ENCODE results near the gene CABLES1. TPM values are rescaled to one million over a fixed set of nuclear protein-coding genes. Genes with fewer than 3 reads are reported as not detected.

CABLES1 gene
- polyA plus RNA-seq, 1 donor (not counting 4 experiments of a cell fraction or from before 2014, with no cell fraction given), result 1.00 TPM

DNA sequence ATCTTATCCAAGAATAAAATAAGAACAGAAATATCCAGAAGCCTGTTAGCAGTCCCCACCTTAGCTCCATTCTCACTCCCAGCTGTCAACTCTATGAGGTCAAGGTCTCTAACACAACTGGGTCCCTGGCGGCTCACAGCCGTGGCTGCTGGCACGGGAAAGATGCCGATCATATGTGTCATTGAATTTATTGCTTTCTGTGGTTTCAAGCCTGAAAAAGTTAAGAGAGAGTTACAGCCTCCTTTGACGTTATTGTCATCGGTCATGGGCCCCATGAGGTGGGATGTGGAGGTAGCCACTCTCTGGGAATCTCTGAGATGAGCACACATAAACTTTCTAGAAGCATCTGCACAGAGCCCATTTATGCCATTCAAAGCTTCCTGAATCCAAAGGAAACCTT, 28.7 kb upstream of the CABLES1 start:
- H3K9me1 ChIP-seq (ENCODE audit: control insufficient read depth, extremely low read depth, insufficient read depth, low read length), result no peaks in the 10 kb centered on the region
- peak overlapping the region; percentile 72 for H3K9ac ChIP-seq (ENCODE audit: control insufficient read depth, extremely low read depth, insufficient read depth, low read length)
- no peaks in the 10 kb centered on the region for H3K79me2 ChIP-seq (ENCODE audit: control insufficient read depth, insufficient read depth, low read length)
- H3K4me3 ChIP-seq (ENCODE audit: control insufficient read depth in 2 of 3, extremely low read depth in 1 of 3, insufficient read depth in 2 of 3, low read depth in 1 of 3, low read length in 3 of 3), result peak overlapping the region in 1 of 3 experiments; percentile 24
- H3K27ac ChIP-seq (ENCODE audit: control insufficient read depth, insufficient read depth, low read length), result peak overlapping the region; percentile 83
- FAIRE-seq (peak; percentile 89), DNase-seq (ENCODE audit: low read depth, low spot score) (peak; percentile 67)
- dilution Hi-C loops (cut with MboI; ENCODE audit: extremely low pct_ligation_motif_present, low sequenced_read_pairs), result no loop called here
- no peaks in the 10 kb centered on the region for H3K9me3 ChIP-seq (ENCODE audit: control insufficient read depth, low read depth, low read length)
- peak overlapping the region; percentile 76 for H3K4me2 ChIP-seq (ENCODE audit: control insufficient read depth, extremely low read depth, insufficient read depth, low read depth, low read length)
- H2AFZ ChIP-seq (ENCODE audit: control insufficient read depth, low read length), result no peak overlapping the region
- H4K20me1 ChIP-seq (ENCODE audit: control insufficient read depth, extremely low read depth, insufficient read depth, low read length), result no peaks in the 10 kb centered on the region
- H3K36me3 ChIP-seq (ENCODE audit: control insufficient read depth in 2 of 2, extremely low read depth in 1 of 2, insufficient read depth in 2 of 2, low read length in 2 of 2), result no peaks in the 10 kb centered on the region
- no peaks in the 10 kb centered on the region for H3K27me3 ChIP-seq (ENCODE audit: control insufficient read depth, extremely low read depth, insufficient read depth, low read length)
- peaks cover 36% of the 10 kb centered on the region for H3K4me1 ChIP-seq (ENCODE audit: control insufficient read depth, extremely low read depth, insufficient read depth, low read length)
- TF ChIP-seq, protein P1, sequence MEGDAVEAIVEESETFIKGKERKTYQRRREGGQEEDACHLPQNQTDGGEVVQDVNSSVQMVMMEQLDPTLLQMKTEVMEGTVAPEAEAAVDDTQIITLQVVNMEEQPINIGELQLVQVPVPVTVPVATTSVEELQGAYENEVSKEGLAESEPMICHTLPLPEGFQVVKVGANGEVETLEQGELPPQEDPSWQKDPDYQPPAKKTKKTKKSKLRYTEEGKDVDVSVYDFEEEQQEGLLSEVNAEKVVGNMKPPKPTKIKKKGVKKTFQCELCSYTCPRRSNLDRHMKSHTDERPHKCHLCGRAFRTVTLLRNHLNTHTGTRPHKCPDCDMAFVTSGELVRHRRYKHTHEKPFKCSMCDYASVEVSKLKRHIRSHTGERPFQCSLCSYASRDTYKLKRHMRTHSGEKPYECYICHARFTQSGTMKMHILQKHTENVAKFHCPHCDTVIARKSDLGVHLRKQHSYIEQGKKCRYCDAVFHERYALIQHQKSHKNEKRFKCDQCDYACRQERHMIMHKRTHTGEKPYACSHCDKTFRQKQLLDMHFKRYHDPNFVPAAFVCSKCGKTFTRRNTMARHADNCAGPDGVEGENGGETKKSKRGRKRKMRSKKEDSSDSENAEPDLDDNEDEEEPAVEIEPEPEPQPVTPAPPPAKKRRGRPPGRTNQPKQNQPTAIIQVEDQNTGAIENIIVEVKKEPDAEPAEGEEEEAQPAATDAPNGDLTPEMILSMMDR (optimal IDR thresholded peaks at IDR 0.05 in 1 of 3, IDR thresholded peaks at IDR 0.05 in 1 of 3, conservative IDR thresholded peaks at IDR 0.05 in 1 of 3; ENCODE audit: extremely low read depth in 1 of 3, insufficient read depth in 2 of 3, low read length in 3 of 3), result peak in 1 of 3 experiments; percentile 25
- no peak for TF ChIP-seq EZH2 (IDR thresholded peaks at IDR 0.05; ENCODE audit: low read length)

DNA sequence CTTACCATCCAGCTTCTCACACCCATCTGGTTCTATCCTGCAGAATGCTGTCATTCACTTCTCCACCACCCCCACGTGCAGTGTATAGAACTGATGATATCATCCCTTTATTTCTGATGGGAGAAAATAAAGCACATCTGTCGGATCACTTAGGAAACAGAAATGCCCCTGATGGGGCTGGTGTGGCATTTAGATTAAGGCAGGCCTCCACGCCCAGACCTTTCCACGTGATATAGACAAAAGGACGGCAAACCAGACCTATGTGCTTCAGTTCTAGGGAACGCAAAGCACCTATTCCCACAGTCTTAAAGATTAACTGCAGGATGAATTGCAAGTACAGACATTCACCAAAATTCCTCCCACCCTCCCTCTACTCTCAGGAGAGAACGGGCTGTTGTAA, 27.6 kb upstream of the CABLES1 start:
- no peak for DNase-seq (ENCODE audit: low read depth, low spot score)
- Histone ChIP-seq H3K9me1 (ENCODE audit: control insufficient read depth, extremely low read depth, insufficient read depth, low read length) (no peaks in the 10 kb centered on the region), H2AFZ (ENCODE audit: control insufficient read depth, low read length) (peak overlapping the region; percentile 90), H3K36me3 (ENCODE audit: control insufficient read depth in 2 of 2, extremely low read depth in 1 of 2, insufficient read depth in 2 of 2, low read length in 2 of 2) (no peaks in the 10 kb centered on the region), H3K4me3 (ENCODE audit: control insufficient read depth in 2 of 3, extremely low read depth in 1 of 3, insufficient read depth in 2 of 3, low read depth in 1 of 3, low read length in 3 of 3) (no peak overlapping the region), H3K27ac (ENCODE audit: control insufficient read depth, insufficient read depth, low read length) (peak overlapping the region; percentile 83), H3K9me3 (ENCODE audit: control insufficient read depth, low read depth, low read length) (no peaks in the 10 kb centered on the region), H3K9ac (ENCODE audit: control insufficient read depth, extremely low read depth, insufficient read depth, low read length) (peak overlapping the region; percentile 72), H4K20me1 (ENCODE audit: control insufficient read depth, extremely low read depth, insufficient read depth, low read length) (no peaks in the 10 kb centered on the region), H3K79me2 (ENCODE audit: control insufficient read depth, insufficient read depth, low read length) (no peaks in the 10 kb centered on the region), H3K4me2 (ENCODE audit: control insufficient read depth, extremely low read depth, insufficient read depth, low read depth, low read length) (peak overlapping the region; percentile 64), H3K27me3 (ENCODE audit: control insufficient read depth, extremely low read depth, insufficient read depth, low read length) (no peaks in the 10 kb centered on the region), H3K4me1 (ENCODE audit: control insufficient read depth, extremely low read depth, insufficient read depth, low read length) (peaks cover 36% of the 10 kb centered on the region)
- dilution Hi-C loops (cut with MboI; ENCODE audit: extremely low pct_ligation_motif_present, low sequenced_read_pairs), result no loop called here
- TF ChIP-seq, protein P1 (optimal IDR thresholded peaks at IDR 0.05 in 1 of 3, IDR thresholded peaks at IDR 0.05 in 1 of 3, conservative IDR thresholded peaks at IDR 0.05 in 1 of 3; ENCODE audit: extremely low read depth in 1 of 3, insufficient read depth in 2 of 3, low read length in 3 of 3), result no peak
- TF ChIP-seq EZH2 (IDR thresholded peaks at IDR 0.05; ENCODE audit: low read length), result no peak
- FAIRE-seq, result peak; percentile 43

Measured in keratinocyte (primary cell).